Measurements from ENCODE around the gene CLCA2. TPM values are rescaled to one million over a fixed set of nuclear protein-coding genes. Genes with fewer than 3 reads are reported as not detected.
A peak's percentile ranks its signal among the peaks of the same experiment; 100 is the strongest.
"Not testable (repeated sequence)": the region's sequence is repeated elsewhere in the genome, so short reads cannot be mapped to it uniquely, and the experiment has no call there.

CLCA2 gene
- total RNA-seq, 2 experiments from 2014 or later: not detected

DNA sequence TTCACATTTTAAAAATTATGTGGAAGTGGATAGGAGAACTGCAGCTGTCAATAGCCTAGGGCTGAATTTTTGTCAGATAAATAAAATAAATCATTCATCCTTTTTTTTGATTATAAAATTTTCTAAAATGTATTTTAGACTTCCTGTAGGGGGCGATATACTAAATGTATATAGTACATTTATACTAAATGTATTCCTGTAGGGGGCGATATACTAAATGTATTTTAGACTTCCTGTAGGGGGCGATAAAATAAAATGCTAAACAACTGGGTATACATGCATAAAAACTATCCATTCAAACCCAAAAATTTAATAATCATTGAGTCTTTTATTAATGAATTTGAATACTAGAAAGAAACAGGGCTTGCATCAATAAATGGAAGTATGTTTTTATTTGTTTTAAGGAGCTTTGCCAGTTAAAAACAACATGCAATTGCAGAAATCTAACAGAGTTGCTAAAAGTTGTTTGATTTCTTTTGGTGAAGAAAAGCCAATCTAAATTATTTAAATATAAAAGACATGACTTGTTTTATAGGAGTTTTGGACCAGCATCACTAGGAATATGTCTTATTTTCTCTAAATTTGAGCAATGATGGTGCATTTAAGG is 76.1 kb downstream of the CLCA2 start:
- Mint-ChIP-seq H3K27me3 (peaks cover 8% of the 10 kb centered on the region), H3K4me1 (peaks cover 5% of the 10 kb centered on the region), H3K36me3 (ENCODE audit: low read depth) (no peaks in the 10 kb centered on the region), H3K4me3 (no peak overlapping the region), H3K9me3 (ENCODE audit: low read depth) (no peaks in the 10 kb centered on the region), H3K27ac (no peak overlapping the region)
- intact Hi-C loops (cut with DNase I, micrococcal nuclease): loop anchor here (1.0 to 10.0 kb wide), 6 partner anchors 103 to 585 kb away; partner anchors contain the start of genes ODF2L (in 2 of the 2) and SH3GLB1 (in 1 of the 2)
- DNase-seq (no peak), ATAC-seq (peak; percentile 37)
- CTCF ChIA-PET: interaction anchor here (0.6 to 5.0 kb wide), 46 partner anchors 8 to 420 kb away, joined by 3 to 37 read pairs (median 4); partner anchors contain the start of genes CLCA2, ODF2L and SH3GLB1
- POLR2A ChIA-PET: no interaction called here

DNA sequence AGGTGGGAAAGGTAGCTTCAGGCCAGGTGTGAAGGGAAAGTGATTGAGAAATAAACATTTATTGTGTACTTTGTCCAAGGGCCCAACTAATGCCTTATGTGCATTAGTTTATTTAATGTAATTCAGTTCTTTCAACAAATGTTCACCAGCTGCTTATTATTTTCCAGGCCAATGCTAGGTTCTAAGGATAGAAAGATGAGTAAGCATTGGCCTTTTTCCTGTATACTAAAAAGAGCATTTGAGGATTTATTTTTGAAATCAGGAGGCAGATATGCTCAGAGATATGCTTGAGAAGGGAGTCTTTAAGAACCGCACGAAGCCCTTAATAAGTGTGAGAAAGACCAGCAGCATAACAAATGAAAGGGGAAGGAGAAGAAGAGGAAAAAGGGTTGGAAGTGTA is 76.7 kb downstream of the CLCA2 start:
- DNase-seq (no peak), ATAC-seq (no peak)
- peaks cover 5% of the 10 kb centered on the region for H3K4me1 Mint-ChIP-seq
- H3K27ac Mint-ChIP-seq: no peak overlapping the region
- peaks cover 8% of the 10 kb centered on the region for H3K27me3 Mint-ChIP-seq
- H3K9me3 Mint-ChIP-seq (ENCODE audit: low read depth): no peaks in the 10 kb centered on the region
- ChIA-PET POLR2A (no interaction called here), CTCF (interaction anchor here (0.6 to 5.0 kb wide), 34 partner anchors 9 to 311 kb away, joined by 3 to 37 read pairs (median 4); partner anchors contain the start of genes CLCA2, ODF2L and SH3GLB1)
- H3K36me3 Mint-ChIP-seq (ENCODE audit: low read depth): no peaks in the 10 kb centered on the region
- intact Hi-C loops (cut with DNase I, micrococcal nuclease): loop anchor here (1.0 to 10.0 kb wide), 6 partner anchors 103 to 584 kb away; partner anchors contain the start of genes ODF2L (in 2 of the 2) and SH3GLB1 (in 1 of the 2)
- no peak overlapping the region for H3K4me3 Mint-ChIP-seq

DNA sequence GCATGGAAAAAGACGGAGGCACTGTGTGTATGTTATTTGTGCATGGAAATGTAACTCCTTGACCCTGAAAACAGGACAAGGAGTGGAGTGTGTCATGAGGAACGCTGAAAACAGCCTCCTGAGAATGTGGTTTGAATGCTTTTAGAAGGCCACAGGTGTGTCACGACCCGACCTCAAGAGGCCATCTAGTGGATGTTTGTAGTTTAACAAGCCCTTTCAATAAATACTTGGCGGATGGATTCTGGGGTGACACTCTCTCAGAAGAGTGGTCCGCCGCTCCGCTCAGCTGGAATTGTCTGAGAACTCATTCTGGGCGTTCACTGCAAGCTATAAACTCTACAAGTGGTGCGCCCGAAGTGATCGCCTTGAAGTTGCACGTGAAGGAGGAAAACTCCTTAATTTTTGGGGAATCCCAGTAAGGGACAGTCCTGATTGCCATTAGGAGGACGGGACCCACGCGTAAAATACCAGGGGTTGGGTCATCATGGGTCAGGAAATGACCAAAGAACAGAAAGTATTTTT is 78.2 kb downstream of the CLCA2 start:
- POLR2A ChIA-PET: not testable (repeated sequence)

DNA sequence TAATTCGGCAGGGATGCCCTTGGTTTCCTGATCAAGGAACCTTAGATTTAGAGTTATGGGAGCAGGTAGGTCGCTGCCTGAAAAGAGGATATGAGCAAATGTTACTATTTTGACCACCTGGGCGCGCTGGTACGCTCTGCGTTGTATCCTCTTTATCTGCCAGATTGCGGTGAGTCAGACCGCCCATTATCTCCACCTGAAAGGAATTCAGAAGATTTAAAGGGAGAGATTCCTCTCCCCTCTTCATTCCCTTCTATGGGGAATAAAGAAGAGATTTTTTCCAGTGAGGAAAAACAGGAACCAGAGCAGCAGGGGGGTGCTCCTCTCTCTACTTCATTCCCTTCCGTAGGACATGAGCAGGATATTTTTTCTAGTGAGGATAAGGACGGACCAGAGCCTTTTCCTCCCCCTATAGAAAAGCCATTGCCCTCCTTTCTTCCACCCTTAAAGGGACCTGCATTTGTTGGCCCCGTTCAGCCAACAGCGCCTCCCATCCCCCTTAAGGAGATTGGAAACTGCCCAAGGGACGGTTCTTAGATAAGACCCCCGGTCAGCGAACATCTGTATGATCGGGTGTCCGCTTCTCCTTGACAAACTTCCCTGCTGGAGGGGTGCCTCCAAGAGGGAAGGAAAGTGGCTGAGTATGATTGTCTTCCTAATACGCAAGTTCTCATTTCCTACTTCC is 78.9 kb downstream of the CLCA2 start:
- POLR2A ChIA-PET: no interaction called here
- no peaks in the 10 kb centered on the region for H3K36me3 Mint-ChIP-seq (ENCODE audit: low read depth)

More for the DNA sequence above, 78.2 kb downstream of the CLCA2 start:
- H3K9me3 Mint-ChIP-seq (ENCODE audit: low read depth); H3K36me3 Mint-ChIP-seq (ENCODE audit: low read depth); H3K27me3 Mint-ChIP-seq; H3K4me1 Mint-ChIP-seq: not testable (repeated sequence)
- intact Hi-C loops (cut with DNase I, micrococcal nuclease): loop anchor here (1.0 to 10.0 kb wide), 7 partner anchors 83 to 583 kb away; partner anchors contain the start of gene ODF2L (in 2 of the 2)
- peak; percentile 59 for DNase-seq
- peak overlapping the region; percentile 33 for H3K27ac Mint-ChIP-seq
- H3K4me3 Mint-ChIP-seq: peak overlapping the region; percentile 61
- ATAC-seq: peak; percentile 85
- CTCF ChIA-PET: interaction anchor here (0.7 to 5.0 kb wide), 20 partner anchors 10 to 232 kb away, joined by 3 to 37 read pairs (median 4); partner anchors contain the start of genes ODF2L and SH3GLB1

DNA sequence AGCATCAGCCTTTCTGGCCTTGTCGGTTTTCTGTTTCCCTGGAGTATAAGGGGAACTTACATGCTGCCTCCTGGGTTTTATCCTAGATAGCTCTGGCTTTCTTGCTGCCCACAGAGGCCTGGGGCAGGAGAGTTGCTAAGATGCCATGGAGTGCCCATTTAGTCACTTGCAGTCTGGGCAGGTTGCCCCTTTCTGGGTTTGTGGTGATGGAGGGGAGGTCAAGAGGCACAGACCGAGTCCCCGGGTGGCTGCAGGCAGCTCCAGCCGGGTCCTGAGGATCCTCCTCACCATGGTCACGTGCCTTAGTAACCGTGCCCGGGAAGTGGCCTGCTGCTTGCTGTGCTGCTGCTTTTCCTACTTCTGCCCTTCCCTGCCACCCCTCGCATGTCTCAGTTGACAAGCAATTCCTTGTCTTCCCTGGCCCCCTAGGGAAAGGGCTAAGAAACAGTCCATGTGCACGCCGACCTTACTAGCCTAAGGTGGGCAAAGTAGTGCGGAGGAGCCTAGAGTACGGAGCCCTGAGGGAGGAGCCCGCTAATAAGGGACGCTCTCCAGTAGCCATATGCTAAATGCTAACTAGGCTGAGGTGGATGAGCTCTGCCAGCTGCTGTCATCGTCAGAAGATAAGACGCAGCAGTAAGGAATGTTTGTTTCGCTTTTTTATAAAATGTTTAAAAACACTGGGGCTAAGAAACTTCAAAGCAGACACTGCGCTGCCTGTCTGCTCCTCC is 79.6 kb downstream of the CLCA2 start:
- H3K27ac Mint-ChIP-seq: no peak overlapping the region
- DNase-seq (no peak), ATAC-seq (no peak)
- ChIA-PET CTCF (interaction anchor here (1.2 to 5.0 kb wide), 8 partner anchors 13 to 241 kb away, joined by 3 to 37 read pairs (median 10); no protein-coding TSS in a partner anchor), POLR2A (no interaction called here)
- H3K4me3 Mint-ChIP-seq: no peak overlapping the region
- H3K36me3 Mint-ChIP-seq (ENCODE audit: low read depth): no peaks in the 10 kb centered on the region
- intact Hi-C loops (cut with DNase I, micrococcal nuclease): loop anchor here (2.0 to 10.0 kb wide), 5 partner anchors 85 to 581 kb away; partner anchors contain the start of gene ODF2L (in 2 of the 2)
- H3K9me3 Mint-ChIP-seq (ENCODE audit: low read depth): no peaks in the 10 kb centered on the region
- peaks cover 7% of the 10 kb centered on the region for H3K27me3 Mint-ChIP-seq
- peaks cover 5% of the 10 kb centered on the region for H3K4me1 Mint-ChIP-seq

More for the DNA sequence above, 78.9 kb downstream of the CLCA2 start:
- ATAC-seq (peak; percentile 34), DNase-seq (peak; percentile 30)
- Mint-ChIP-seq H3K27me3 (peaks cover 9% of the 10 kb centered on the region), H3K9me3 (ENCODE audit: low read depth) (no peaks in the 10 kb centered on the region), H3K4me1 (peaks cover 5% of the 10 kb centered on the region), H3K4me3 (peak overlapping the region; percentile 61), H3K27ac (no peak overlapping the region)
- CTCF ChIA-PET: interaction anchor here (0.7 to 5.0 kb wide), 15 partner anchors 13 to 231 kb away, joined by 3 to 37 read pairs (median 5); partner anchors contain the start of gene ODF2L
- intact Hi-C loops (cut with DNase I, micrococcal nuclease): loop anchor here (1.0 to 10.0 kb wide), 7 partner anchors 84 to 582 kb away; partner anchors contain the start of gene ODF2L (in 2 of the 2)

DNA sequence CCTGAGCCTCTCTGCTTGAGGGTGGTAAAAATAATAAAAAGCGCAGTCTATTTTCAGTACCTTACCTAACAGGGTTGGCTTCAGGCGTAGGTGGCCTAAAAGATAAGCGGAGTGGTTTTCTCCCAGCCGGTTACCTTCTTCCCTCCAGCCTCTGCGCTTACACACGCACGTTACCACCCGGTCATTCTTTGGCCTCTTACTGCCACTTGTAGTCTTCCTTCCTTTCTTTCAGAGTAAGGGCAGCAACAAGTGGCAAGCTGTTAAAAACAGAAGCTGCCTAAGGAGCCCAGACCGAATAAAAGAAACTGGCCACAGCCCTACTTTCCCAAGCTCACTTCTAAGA is 80.1 kb downstream of the CLCA2 start:
- intact Hi-C loops (cut with DNase I, micrococcal nuclease): loop anchor here (5.0 to 10.0 kb wide), 4 partner anchors 107 to 581 kb away; partner anchors contain the start of gene ODF2L (in 2 of the 2)
- peak; percentile 24 for ATAC-seq

DNA sequence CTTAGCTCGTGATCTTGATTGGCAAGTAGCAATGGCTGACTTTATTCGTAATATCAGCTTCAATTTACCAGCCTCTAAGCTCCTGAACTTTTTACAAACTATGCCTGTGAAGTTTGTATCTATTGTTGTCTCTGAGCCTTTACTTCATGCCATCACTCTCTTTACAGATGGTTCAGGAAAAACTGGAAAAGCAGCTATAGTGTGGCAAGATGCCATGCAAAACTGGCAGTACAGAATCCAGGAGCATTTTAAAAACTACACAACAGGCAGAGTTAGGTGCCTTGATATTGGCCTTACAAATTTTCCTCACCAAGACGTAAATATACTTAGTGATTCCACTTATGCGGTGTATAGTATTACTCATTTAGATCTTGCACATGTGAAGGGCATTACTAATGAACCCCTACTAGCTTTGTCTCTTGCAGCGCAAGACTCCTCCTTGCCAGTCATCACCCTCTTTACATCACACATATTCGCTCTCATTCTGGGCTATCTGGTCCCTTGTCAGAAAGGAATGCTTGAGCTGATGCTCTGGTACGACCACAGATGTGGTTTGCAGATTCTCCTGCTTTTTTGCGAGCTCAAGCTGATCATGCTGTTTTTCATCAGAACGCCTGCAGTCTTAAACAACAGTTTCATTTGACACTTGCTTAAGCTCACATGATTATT is 81.1 kb downstream of the CLCA2 start:
- Mint-ChIP-seq H3K9me3 (ENCODE audit: low read depth) (no peaks in the 10 kb centered on the region), H3K27me3 (peaks cover 7% of the 10 kb centered on the region), H3K4me3 (no peak overlapping the region), H3K27ac (no peak overlapping the region), H3K4me1 (peaks cover 5% of the 10 kb centered on the region), H3K36me3 (ENCODE audit: low read depth) (no peaks in the 10 kb centered on the region)
- ChIA-PET CTCF (interaction anchor here (0.5 to 3.5 kb wide), 16 partner anchors 11 to 577 kb away, joined by 3 to 18 read pairs (median 3); partner anchors contain the start of gene SH3GLB1), POLR2A (no interaction called here)
- ATAC-seq (no peak), DNase-seq (no peak)
- intact Hi-C loops (cut with DNase I, micrococcal nuclease): loop anchor here (5.0 to 10.0 kb wide), 4 partner anchors 108 to 580 kb away; partner anchors contain the start of gene ODF2L (in 2 of the 2)

More for the DNA sequence above, 80.1 kb downstream of the CLCA2 start:
- no peaks in the 10 kb centered on the region for H3K36me3 Mint-ChIP-seq (ENCODE audit: low read depth)
- peaks cover 5% of the 10 kb centered on the region for H3K4me1 Mint-ChIP-seq
- CTCF ChIA-PET: interaction anchor here (0.6 to 3.5 kb wide), 10 partner anchors 12 to 578 kb away, joined by 3 to 18 read pairs (median 4); partner anchors contain the start of gene SH3GLB1
- H3K9me3 Mint-ChIP-seq (ENCODE audit: low read depth): no peaks in the 10 kb centered on the region
- H3K4me3 Mint-ChIP-seq: no peak overlapping the region
- no peak overlapping the region for H3K27ac Mint-ChIP-seq
- POLR2A ChIA-PET: no interaction called here
- H3K27me3 Mint-ChIP-seq: peaks cover 7% of the 10 kb centered on the region
- no peak for DNase-seq

DNA sequence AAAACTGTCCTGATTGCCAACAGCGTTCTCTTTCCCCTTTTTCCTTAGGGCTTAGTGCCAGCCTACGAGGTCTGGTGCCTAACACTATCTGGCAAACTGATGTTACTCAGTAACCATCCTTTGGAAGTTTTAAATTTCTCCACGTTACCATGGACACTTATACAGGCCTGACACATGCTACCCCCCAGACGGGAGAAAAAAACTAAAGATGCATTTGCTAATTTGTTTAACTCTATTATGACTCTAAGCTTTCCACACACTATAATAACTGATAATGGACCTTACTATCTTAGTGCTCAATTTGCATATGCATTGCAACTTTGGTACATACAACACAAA is 81.6 kb downstream of the CLCA2 start:
- ChIA-PET POLR2A (no interaction called here), CTCF (interaction anchor here (0.5 to 3.5 kb wide), 10 partner anchors 12 to 432 kb away, joined by 3 to 18 read pairs (median 3); no protein-coding TSS in a partner anchor)
- Mint-ChIP-seq H3K36me3 (ENCODE audit: low read depth) (no peaks in the 10 kb centered on the region), H3K4me3 (no peak overlapping the region), H3K9me3 (ENCODE audit: low read depth) (no peaks in the 10 kb centered on the region), H3K27me3 (peaks cover 7% of the 10 kb centered on the region), H3K4me1 (peaks cover 5% of the 10 kb centered on the region), H3K27ac (no peak overlapping the region)
- DNase-seq (no peak), ATAC-seq (no peak)
- intact Hi-C loops (cut with DNase I, micrococcal nuclease): loop anchor here in 1 of 2 experiments (10.0 kb wide), 1 partner anchor 579 kb away; no protein-coding TSS in a partner anchor
